ENCODE measurements around the gene EDN2. TPM values are rescaled to one million over a fixed set of nuclear protein-coding genes. Genes with fewer than 3 reads are reported as not detected.

Gene EDN2
- total RNA-seq, 2 donors from 2014 or later: not detected

- Mint-ChIP-seq H3K27ac (no peak overlapping the region), H3K9me3 (no peaks in the 10 kb centered on the region), H3K36me3 (ENCODE audit: low read depth) (no peaks in the 10 kb centered on the region)
Measured at GRCh38 chr1:41456847-41457540, 27.5 kb downstream of the EDN2 start.

DNA sequence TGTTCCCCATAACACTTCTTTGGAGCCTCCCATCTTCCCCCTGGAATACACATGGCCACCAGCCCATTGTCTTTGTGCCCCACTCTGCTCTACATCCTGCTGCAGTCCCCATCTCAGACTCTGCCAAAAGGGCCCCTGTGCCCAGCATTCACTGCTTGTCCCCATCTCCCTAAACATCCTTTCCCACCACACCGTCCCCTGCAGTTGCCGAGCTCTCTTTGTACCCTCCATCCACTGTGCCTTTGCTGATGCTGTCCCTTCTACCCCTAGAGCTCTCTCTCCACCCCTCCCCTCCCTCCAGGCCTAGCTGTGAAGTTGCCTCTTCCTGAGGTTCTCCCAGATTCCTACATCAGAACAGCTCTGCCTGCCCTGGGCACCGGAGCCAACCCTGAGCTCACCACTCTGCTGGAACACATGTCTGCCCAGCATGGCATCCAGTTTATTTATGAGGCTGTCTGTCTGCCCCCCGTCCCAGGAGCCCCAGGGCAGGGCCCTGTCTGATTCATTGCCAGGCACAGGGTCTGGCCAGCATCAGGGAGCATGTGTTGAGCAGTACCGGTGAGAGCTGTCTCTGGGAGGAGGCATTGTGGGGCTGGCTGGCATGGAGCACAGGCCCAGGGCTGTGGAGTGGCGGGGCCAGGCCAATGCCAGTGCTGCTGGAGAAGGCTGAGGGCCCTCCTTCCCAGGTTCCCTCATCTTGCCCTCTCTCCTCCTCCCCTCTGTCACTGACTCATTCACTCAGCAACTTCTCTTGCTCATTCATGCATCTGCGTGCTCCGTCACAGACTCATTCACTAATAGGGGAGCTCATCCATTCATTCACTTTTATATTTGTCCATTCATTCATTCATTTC is 28.8 kb downstream of the EDN2 start:
- no peaks in the 10 kb centered on the region for H3K36me3 Mint-ChIP-seq (ENCODE audit: low read depth)
- no peaks in the 10 kb centered on the region for H3K4me1 Mint-ChIP-seq
- no peaks in the 10 kb centered on the region for H3K27me3 Mint-ChIP-seq
- H3K9me3 Mint-ChIP-seq: no peaks in the 10 kb centered on the region
- no peak overlapping the region for H3K27ac Mint-ChIP-seq
- no peak for ATAC-seq (replicated peaks)
- no peak overlapping the region for H3K4me3 Mint-ChIP-seq

More at GRCh38 chr1:41456847-41457540, 27.5 kb downstream of the EDN2 start:
- no peak overlapping the region for H3K4me3 Mint-ChIP-seq
- H3K27me3 Mint-ChIP-seq: no peaks in the 10 kb centered on the region
- ATAC-seq (replicated peaks): no peak
- no peaks in the 10 kb centered on the region for H3K4me1 Mint-ChIP-seq

- no peaks in the 10 kb centered on the region for H3K4me1 Mint-ChIP-seq
- H3K4me3 Mint-ChIP-seq: no peak overlapping the region
- H3K36me3 Mint-ChIP-seq (ENCODE audit: low read depth): no peaks in the 10 kb centered on the region
- H3K9me3 Mint-ChIP-seq: no peaks in the 10 kb centered on the region
- ATAC-seq (replicated peaks): no peak
- no peaks in the 10 kb centered on the region for H3K27me3 Mint-ChIP-seq
- H3K27ac Mint-ChIP-seq: no peak overlapping the region
Measured at GRCh38 chr1:41454406-41454805, 30.1 kb downstream of the EDN2 start.

DNA sequence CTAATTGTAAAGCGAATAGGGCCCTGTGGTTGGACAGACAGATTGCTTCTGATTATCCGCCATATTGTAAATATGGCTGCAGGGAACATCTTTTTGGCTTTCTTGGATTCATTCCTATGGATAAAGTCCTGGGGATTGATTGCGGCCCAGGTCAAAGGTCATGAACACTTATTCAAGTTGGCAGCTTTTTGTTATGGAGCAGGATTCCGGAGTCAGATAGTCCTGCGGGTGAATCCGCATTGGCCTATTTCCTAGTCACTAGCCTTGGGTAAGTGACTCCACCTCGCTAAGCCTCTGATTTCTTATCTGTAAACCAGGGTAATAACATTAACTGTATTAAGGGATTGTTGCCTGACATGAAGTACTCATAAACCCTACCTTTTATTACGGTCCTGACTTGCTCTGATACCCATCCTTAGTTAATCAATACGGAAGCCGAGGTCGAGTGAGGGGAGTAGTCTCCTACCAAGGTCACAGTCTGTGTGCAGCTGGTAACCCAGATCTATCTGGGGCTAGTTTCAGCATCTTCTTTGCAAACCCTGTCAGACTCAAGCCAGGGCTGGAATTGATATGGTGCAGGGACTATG is 31.7 kb downstream of the EDN2 start:
- no peak overlapping the region for H3K4me3 Mint-ChIP-seq
- peaks cover 3% of the 10 kb centered on the region for H3K27me3 Mint-ChIP-seq
- ATAC-seq (replicated peaks): no peak
- no peaks in the 10 kb centered on the region for H3K36me3 Mint-ChIP-seq (ENCODE audit: low read depth)
- H3K9me3 Mint-ChIP-seq: no peaks in the 10 kb centered on the region
- H3K27ac Mint-ChIP-seq: no peak overlapping the region
- H3K4me1 Mint-ChIP-seq: no peaks in the 10 kb centered on the region

DNA sequence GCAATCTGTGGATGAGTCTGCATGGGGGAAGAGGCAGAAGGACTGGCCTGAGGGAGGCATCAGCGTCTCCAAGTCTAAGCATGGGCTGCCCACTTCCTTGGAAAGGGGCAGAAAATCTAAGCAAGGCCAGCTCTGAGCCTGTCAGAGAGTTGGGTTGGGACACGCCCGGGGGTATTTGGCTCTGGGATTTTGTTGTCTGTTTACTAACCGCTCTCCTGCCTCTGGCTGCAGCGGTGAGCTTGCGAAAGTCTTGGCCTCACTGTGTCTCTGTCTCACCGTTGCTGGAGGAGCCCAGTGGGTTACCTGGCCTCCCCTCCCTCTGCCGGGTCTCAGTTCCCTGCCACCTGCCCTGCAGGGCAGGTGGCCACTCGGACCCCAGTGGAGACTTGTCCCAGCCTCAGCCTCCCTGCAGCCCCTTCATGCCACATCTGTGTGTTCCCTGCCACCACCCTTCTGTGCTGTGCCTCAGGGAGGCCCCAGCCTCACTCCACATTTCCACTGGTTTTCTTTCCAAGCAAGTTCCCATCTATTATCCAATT is 33.7 kb downstream of the EDN2 start:
- H3K27me3 Mint-ChIP-seq: peaks cover 5% of the 10 kb centered on the region
- H3K4me3 Mint-ChIP-seq: no peak overlapping the region
- no peaks in the 10 kb centered on the region for H3K36me3 Mint-ChIP-seq (ENCODE audit: low read depth)
- ATAC-seq (replicated peaks): no peak
- no peaks in the 10 kb centered on the region for H3K9me3 Mint-ChIP-seq
- no peak overlapping the region for H3K27ac Mint-ChIP-seq
- no peaks in the 10 kb centered on the region for H3K4me1 Mint-ChIP-seq

- no peaks in the 10 kb centered on the region for H3K9me3 Mint-ChIP-seq
- no peaks in the 10 kb centered on the region for H3K36me3 Mint-ChIP-seq (ENCODE audit: low read depth)
- H3K27ac Mint-ChIP-seq: no peak overlapping the region
- no peak for ATAC-seq (replicated peaks)
- no peak overlapping the region for H3K4me3 Mint-ChIP-seq
- H3K27me3 Mint-ChIP-seq: peaks cover 5% of the 10 kb centered on the region
- H3K4me1 Mint-ChIP-seq: no peaks in the 10 kb centered on the region
Measured at GRCh38 chr1:41449326-41449921, 35.1 kb downstream of the EDN2 start.

DNA sequence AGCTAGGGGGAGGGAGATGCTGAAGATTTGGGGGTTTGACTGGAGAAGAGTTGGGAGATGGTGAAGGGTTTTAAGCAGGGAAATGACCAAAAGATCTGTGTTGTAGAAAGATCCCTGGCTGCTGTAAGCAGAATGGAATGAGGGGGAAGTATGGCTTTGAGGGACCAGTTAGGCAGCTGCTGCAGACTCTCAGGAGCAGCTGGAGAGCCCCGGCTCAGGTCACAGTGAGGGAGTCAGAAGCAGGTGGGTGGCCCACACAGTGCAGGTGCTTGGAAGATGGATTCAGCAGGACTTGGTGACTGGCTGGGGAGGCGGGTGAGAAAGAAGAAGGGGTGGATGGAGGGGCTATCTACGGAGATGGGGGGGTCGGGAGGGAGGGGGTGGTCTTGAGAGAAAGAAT is 35.7 kb downstream of the EDN2 start:
- H3K4me3 Mint-ChIP-seq: no peak overlapping the region
- H3K27ac Mint-ChIP-seq: no peak overlapping the region
- no peaks in the 10 kb centered on the region for H3K4me1 Mint-ChIP-seq
- H3K27me3 Mint-ChIP-seq: peaks cover 5% of the 10 kb centered on the region
- ATAC-seq (replicated peaks): no peak
- H3K36me3 Mint-ChIP-seq (ENCODE audit: low read depth): no peaks in the 10 kb centered on the region
- no peaks in the 10 kb centered on the region for H3K9me3 Mint-ChIP-seq

- H3K27ac Mint-ChIP-seq: no peak overlapping the region
- H3K4me3 Mint-ChIP-seq: no peak overlapping the region
- no peaks in the 10 kb centered on the region for H3K9me3 Mint-ChIP-seq
- no peak for ATAC-seq (replicated peaks)
- H3K36me3 Mint-ChIP-seq (ENCODE audit: low read depth): no peaks in the 10 kb centered on the region
- no peaks in the 10 kb centered on the region for H3K4me1 Mint-ChIP-seq
- peaks cover 5% of the 10 kb centered on the region for H3K27me3 Mint-ChIP-seq
Measured at GRCh38 chr1:41447995-41448770, 36.3 kb downstream of the EDN2 start.

- H3K27ac Mint-ChIP-seq: no peak overlapping the region
- H3K4me3 Mint-ChIP-seq: no peak overlapping the region
- H3K27me3 Mint-ChIP-seq: peaks cover 5% of the 10 kb centered on the region
- ATAC-seq (replicated peaks): no peak
- no peaks in the 10 kb centered on the region for H3K4me1 Mint-ChIP-seq
- H3K36me3 Mint-ChIP-seq (ENCODE audit: low read depth): no peaks in the 10 kb centered on the region
- H3K9me3 Mint-ChIP-seq: no peaks in the 10 kb centered on the region
Measured at GRCh38 chr1:41446851-41447610, 37.5 kb downstream of the EDN2 start.

- H3K36me3 Mint-ChIP-seq (ENCODE audit: low read depth): no peaks in the 10 kb centered on the region
- peaks cover 13% of the 10 kb centered on the region for H3K27me3 Mint-ChIP-seq
- H3K27ac Mint-ChIP-seq: no peak overlapping the region
- no peak for ATAC-seq (replicated peaks)
- H3K4me1 Mint-ChIP-seq: no peaks in the 10 kb centered on the region
- H3K9me3 Mint-ChIP-seq: no peaks in the 10 kb centered on the region
- H3K4me3 Mint-ChIP-seq: no peak overlapping the region
Measured at GRCh38 chr1:41444785-41445184, 39.7 kb downstream of the EDN2 start.

DNA sequence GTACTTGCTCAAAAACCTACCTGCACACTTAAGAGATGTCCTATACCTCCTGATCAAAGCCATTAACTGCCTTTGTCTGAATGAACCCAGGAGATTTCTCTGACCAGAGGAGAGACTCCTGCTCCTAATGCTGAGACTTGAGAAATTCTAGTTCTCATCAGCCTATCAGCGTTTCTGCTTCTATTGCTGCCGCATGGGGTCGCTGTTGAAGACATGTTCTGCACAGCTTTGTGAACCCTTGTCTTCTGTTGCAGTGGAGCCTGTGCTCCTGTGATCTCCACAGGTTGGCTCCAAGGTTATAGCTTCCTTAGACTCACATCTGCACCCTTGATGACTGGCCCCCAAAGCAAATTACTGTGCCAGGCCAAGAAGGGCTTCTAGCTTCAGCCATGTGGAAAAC is 40.2 kb downstream of the EDN2 start:
- Mint-ChIP-seq H3K9me3 (no peaks in the 10 kb centered on the region), H3K27me3 (peaks cover 15% of the 10 kb centered on the region), H3K27ac (no peak overlapping the region), H3K4me3 (no peak overlapping the region), H3K36me3 (ENCODE audit: low read depth) (no peaks in the 10 kb centered on the region), H3K4me1 (no peaks in the 10 kb centered on the region)
- ATAC-seq (replicated peaks): no peak

DNA sequence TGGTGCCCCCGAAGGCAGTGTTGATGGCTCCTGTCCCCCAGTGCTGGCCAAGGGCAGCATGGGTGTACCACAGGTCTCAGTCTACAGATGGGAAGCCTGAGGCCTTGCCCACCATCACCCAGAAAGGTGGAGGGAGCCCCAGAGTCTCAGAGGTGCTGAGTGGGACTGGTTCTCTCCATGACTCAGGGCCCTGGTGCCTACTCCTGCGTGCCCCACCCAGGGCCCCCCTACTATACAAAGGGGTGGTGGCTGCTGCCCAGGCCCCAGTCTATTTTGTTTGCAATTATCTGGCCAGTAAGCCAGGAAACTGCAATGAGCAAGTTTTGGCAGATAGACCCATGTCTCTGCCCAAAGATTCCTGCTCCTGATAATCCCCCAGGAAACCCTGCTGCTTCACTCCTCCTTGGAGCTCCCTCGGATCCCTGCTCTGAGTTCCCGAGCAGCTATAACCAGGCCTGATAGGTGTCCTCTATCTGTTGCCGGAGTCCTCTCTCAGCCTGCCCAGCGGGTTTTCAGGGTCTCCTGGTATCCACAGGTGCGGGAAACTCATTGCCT is 41.7 kb downstream of the EDN2 start:
- Mint-ChIP-seq H3K27ac (no peak overlapping the region), H3K4me3 (no peak overlapping the region), H3K36me3 (ENCODE audit: low read depth) (no peaks in the 10 kb centered on the region), H3K9me3 (no peaks in the 10 kb centered on the region), H3K27me3 (peaks cover 12% of the 10 kb centered on the region), H3K4me1 (no peaks in the 10 kb centered on the region)
- no peak for ATAC-seq (replicated peaks)
